Esophagus muscularis mucosa (tissue), 4 donors: Measurements from ENCODE around the gene GLRA3.

ENCODE experiments used
- CTCF ChIP-seq, 3 experiments: fragments of 200-600 bp in 2 of 3; fragments of 450-650 bp in 1 of 3; sonication (generic) in 2 of 3; IDR thresholded peaks; one replicate each; pipeline ENCODE4 v1.5.1; 2017 to 2019; ENCODE audit warnings: antibody characterized with exemption in 3 of 3, mild to moderate bottlenecking in 2 of 3, moderate library complexity in 1 of 3
- EP300 ChIP-seq: sonication (generic); formaldehyde crosslinking; IDR thresholded peaks from one replicate; pipeline ENCODE4 v1.6.1; 2017; ENCODE audit warnings: antibody characterized with exemption
- POLR2A ChIP-seq: fragments of 450-650 bp; IDR thresholded peaks from one replicate; pipeline ENCODE4 v1.6.1; 2017; ENCODE audit warnings: antibody characterized with exemption, moderate library complexity, mild to moderate bottlenecking, low read depth
- POLR2AphosphoS5 ChIP-seq, 2 donors: sonication (generic); formaldehyde crosslinking; IDR thresholded peaks; one replicate each; pipeline ENCODE4 v1.6.1; 2017; ENCODE audit warnings: antibody characterized with exemption in 2 of 2

GRCh38 chr4:174672276-174672675 is 156.8 kb downstream of the GLRA3 start:
- TF ChIP-seq POLR2AphosphoS5 (IDR thresholded peaks at IDR 0.05) (no peak), CTCF (IDR thresholded peaks at IDR 0.05) (no peak), POLR2A (no peak), EP300 (no peak)
